ENCODE measurements around the gene ASTN2.

The ASTN2 gene

GRCh38 chr9:116661037-116661954 is 753.6 kb downstream of the ASTN2 start:
- no peak for DNase-seq (ENCODE audit: low read depth)

DNA sequence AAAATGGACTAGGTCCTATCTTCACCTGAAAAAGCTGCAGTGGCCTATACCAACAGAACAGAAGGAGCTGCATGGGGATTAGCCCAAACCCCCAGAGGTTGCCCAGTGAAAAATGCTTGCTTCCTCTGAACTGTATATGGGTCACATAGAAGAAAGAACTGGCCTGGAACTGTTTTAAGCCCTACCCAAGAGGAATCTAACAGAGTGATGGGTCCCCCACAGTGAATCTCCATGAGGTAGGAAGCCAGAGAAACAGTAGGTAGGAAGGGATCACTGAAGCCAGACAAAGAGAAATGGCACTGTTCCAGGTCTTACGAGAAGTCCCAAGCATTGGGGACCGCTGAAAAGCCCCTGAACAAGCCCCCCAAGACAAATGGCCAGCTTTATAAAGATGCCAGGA is 756.6 kb downstream of the ASTN2 start:
- DNase-seq (ENCODE audit: low read depth), result no peak

DNA sequence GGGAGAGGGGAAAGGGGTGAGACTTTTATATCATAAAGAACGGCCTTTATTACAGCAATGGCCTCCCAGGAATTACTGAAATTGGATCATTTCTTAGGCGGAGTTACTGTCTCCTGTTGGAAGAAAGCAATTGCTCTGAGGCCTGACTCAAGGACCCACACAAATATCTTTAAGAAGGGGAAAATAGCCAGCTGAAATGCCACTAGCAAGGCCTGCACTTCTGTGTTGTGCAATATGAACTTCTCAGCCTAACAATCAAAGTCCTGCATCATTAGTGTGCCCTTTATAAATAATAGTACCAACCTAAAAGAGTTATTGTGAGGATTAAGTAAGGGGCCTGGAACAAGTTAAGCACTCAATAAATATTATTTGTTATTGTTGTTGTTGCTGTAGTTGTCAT is 757.9 kb downstream of the ASTN2 start:
- no peak for DNase-seq (ENCODE audit: low read depth)

GRCh38 chr9:116656501-116656971 is 758.3 kb downstream of the ASTN2 start:
- DNase-seq (ENCODE audit: low read depth), result no peak

DNA sequence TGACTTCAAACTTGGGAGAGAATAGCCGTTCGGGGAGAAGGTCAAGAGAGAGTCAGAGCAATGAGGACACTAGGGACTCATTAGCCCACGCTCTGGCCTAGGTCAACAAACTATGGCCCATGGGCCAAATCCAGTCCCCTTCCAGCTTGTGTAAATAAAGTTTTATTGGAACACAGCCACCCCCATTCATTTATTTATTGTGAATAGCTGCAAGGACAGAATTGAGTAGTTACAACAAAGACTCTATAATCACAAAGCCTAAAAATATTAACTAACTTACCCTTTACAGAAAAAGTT is 760.9 kb downstream of the ASTN2 start:
- no peak for DNase-seq (ENCODE audit: low read depth)

GRCh38 chr9:116653348-116654058 is 761.4 kb downstream of the ASTN2 start:
- no peak for DNase-seq (ENCODE audit: low read depth)

GRCh38 chr9:116647515-116647809 is 767.4 kb downstream of the ASTN2 start:
- no peak for DNase-seq (ENCODE audit: low read depth)

- DNase-seq (ENCODE audit: low read depth), result no peak
Observed at GRCh38 chr9:116646661-116647514, 768.0 kb downstream of the ASTN2 start.

GRCh38 chr9:116644091-116644688 is 770.7 kb downstream of the ASTN2 start:
- no peak for DNase-seq (ENCODE audit: low read depth)

- DNase-seq (ENCODE audit: low read depth), result no peak
Observed at GRCh38 chr9:116643691-116644090, 771.2 kb downstream of the ASTN2 start.

DNA sequence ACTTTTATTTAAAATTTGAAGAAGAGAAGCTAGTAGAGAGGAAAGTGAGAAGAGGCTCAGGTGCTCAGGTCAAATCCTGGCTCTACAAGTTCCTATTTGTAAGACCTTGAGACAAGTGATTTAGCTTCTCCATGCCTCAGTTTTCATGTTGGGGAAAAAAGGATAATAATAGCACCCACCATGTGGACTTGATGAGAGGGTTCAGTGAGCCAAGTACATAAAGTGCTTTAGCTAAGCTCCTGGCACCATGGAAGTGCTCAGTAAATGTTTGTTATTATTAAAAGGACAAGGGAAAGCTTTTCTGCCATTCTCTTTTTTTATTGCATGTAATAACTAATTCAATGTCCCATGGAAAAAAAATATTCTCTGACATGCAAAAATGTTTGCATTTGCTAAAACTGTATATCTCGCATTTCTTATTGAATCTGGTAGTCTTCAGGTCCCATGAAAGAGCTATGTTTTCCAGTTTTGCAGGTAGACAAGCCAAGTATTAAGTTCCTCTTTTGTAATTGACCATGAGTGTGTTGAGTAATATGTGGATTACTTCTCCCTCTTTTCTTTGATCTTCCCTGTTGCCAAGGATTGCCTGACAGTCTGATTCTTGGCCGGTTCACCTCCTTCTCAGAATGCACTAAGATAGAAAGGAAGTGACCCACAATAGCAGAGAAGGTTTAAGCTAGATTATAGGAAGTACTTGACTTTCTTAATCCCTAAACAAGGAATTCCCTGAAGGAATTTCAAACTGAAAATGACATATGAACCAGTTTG is 773.4 kb downstream of the ASTN2 start:
- no peak for DNase-seq (ENCODE audit: low read depth)

- DNase-seq (ENCODE audit: low read depth), result no peak
Observed at GRCh38 chr9:116639251-116639741, 775.6 kb downstream of the ASTN2 start.

GRCh38 chr9:116635908-116636307 is 778.9 kb downstream of the ASTN2 start:
- DNase-seq (ENCODE audit: low read depth), result no peak

GRCh38 chr9:116632990-116633838 is 781.6 kb downstream of the ASTN2 start:
- no peak for DNase-seq (ENCODE audit: low read depth)

DNA sequence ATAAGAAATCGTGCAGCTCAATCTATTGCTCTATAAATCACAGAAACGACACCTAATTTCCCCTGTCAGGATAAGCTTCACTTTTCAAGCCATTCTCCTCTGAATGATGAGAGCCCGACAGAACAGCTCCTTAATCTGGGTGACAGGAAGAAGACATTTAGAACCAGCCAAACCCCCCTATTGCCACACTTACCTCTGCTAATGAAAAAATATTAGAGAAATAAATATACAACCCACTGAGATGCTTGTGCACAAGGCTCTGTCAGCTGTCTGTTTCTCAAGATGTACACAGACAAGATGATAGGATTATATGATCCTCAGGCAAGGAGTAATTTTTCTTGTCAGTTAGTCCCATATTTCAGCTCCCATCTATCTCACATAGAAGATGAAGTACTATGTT is 785.2 kb downstream of the ASTN2 start:
- DNase-seq (ENCODE audit: low read depth), result no peak

DNA sequence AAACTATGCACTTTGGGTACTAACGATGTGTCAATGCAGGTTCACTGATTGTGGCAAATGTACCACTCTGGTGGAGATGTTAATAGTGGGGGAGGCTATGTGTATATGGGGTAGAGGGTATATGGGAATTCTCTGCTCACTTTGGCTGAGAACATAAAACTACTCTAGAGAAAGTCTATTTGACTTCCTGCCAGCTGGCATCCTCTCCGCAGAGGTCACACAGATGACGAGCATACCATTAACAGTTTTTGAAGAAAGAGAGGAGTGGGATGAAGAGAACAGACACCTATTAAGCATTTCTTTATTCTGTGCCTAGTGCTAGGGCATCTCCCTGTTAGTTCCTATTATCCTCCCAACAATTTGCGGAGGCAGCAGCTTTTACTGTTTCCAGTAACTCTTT is 786.1 kb downstream of the ASTN2 start:
- DNase-seq (ENCODE audit: low read depth), result no peak

GRCh38 chr9:116627433-116627832 is 787.4 kb downstream of the ASTN2 start:
- no peak for DNase-seq (ENCODE audit: low read depth)

- DNase-seq (ENCODE audit: low read depth), result no peak
Observed at GRCh38 chr9:116626762-116627161, 788.1 kb downstream of the ASTN2 start.

GRCh38 chr9:116623715-116624114 is 791.1 kb downstream of the ASTN2 start:
- DNase-seq (ENCODE audit: low read depth), result no peak

DNA sequence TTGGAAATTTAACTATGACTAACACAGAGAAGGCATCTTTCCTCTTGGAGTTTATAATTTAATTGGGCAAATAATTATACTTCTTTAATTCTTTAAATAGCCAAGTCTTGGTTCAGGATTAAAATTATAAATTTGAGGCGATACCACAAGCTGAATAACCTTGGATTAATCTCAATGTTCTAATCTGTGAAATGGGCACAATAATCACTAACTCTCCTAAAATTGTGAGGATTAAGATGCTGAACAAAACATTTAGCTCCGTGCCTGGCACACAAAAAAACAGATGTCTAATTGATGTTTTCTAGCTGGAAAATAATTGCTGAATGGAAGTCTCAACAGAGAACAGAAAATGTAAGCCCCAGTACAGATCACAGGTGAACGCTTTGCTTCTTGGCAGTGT is 797.5 kb downstream of the ASTN2 start:
- no peak for DNase-seq (ENCODE audit: low read depth)
